Activated CD8-positive, alpha-beta memory T cell treated with anti-CD3 and anti-CD28 coated beads, Interleukin-2, amount 50 U/mL, for 4 hours (primary cell): Measurements from ENCODE around the gene CAPN7.

Source experiments
- DNase-seq: peaks from one replicate; pipeline ENCODE4 v3.0.0-alpha.2; 2020

Gene CAPN7

DNA sequence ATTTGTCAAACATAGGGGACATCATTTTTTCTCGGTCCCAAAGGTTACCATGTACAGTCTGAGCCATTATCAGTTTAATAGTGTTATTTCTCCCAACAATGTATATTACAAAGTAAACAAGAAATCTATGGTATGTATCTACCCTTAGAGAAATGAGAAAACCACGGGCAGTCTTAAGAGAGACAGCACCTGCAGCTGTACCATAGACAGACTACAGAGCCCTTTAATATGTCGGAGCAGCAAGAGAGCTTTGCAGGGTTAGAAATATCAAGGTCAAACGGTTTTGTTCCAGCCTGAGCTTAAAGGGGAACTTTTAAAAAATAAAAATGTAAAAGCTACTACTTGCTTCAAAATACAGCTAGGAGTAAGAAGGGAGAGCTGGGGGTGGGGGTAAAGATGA lies 73.2 kb downstream of the CAPN7 start:
- no peak for DNase-seq

DNA sequence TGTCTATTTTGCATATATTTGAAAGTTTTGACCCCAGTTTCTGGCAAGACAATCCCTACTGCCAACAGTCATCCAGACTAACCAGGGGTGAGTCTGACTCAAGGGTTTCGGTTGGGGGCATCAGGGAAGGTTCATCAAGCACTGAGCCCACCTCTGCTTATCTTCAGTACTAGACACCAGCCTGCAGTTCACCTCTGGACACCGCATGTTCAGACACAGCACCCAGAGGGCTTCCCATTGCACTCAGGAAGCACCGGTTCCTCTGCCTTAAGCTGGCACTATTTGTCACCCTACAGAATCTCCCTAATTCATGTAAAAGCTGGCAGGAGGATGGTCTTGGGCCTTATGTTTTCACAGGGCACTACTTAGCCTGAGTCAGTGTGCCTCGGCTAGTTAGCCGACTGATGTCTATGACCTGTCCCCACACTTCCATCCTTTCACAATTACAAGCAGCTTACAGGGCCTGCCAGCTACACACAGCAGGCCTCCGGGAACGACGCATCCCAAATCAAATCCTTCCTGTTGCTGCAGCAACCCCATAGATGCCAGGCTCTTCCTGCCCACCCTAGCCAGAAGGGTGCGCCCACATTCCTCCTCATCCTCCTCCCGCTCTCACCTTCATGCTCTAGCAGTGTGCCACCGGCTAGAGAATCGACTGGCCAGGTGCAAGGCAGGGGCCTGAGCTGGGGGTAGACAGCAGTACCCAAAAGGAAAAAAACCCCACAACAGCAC lies 73.8 kb downstream of the CAPN7 start:
- no peak for DNase-seq

GRCh38 chr3:15280853-15281532 lies 74.9 kb downstream of the CAPN7 start:
- DNase-seq, result no peak

DNA sequence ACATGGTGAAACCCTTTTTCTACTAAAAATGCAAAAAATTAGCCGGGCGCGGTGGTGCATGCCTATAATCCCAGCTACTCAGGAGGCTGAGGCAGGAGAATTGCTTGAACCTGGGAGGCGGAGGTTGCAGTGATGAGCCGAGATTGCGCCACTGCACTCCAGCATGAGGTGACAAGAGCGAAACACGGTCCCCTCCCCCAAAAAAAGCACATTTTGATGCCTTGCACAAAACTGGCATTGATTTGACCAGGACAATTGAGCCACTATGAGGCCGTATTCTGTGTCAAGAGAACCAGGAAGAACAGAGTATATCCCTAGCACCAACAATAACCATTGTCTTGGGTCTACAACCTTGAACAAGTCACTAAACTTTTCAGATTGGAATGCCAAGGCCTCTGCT lies 75.8 kb downstream of the CAPN7 start:
- no peak for DNase-seq

DNA sequence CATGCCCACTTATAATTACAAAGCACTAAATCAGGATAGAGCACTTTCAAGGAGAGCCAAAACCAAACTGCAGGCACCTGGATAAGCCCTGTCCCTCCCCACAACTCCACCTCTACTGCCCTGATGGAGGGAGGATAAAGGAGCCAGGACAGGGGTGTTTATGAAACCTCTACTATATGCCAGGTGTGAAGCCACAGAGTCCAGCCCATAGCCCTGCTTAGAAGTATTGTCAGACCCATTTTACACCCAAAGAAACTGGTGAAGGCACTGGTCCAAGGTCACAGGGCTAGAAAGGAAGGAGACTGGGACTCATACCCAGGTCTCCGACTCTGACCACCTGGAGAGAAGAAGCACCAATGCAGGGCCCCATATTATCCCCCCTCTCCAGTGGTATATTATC lies 77.7 kb downstream of the CAPN7 start:
- no peak for DNase-seq

GRCh38 chr3:15284121-15284889 lies 78.3 kb downstream of the CAPN7 start:
- no peak for DNase-seq

- no peak for DNase-seq
These were observed 80.0 kb downstream of the CAPN7 start for GRCh38 chr3:15286022-15286421.

DNA sequence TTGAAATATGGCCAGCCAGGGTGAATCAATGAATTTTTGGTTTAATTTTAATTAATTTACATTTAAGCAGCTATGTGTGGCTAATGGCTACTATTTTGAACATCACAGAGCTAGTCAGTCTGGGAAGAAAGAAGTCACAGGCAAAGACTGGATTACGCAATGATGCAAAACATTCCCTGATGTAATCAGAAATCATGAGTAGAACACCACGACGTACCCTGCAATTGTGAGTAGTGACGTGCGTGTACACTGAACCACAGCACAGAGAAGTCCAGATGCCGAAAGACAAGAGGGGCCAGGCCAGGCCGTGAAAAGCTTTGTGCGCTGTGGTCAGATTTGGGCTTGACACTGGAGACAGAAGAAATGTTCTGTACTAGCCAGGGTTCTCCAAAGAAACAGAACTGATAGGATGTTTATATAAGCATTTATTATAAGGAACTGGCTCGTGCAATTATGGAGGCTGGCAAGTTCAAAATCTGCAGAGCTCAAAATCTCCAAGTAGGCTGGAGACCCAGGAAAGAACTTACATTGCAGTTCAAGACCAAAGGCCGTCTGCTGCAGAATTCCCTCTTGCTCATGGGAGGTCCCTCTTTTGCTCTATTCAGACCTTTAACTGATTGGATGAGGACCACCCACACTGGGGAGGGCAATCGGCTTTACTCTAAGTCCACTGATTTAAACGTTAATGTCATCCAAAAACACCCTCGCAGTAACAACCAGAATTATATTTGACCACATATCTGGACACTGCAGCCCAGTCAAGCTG lies 81.7 kb downstream of the CAPN7 start:
- DNase-seq, result no peak

GRCh38 chr3:15288331-15289035 lies 82.4 kb downstream of the CAPN7 start:
- no peak for DNase-seq

DNA sequence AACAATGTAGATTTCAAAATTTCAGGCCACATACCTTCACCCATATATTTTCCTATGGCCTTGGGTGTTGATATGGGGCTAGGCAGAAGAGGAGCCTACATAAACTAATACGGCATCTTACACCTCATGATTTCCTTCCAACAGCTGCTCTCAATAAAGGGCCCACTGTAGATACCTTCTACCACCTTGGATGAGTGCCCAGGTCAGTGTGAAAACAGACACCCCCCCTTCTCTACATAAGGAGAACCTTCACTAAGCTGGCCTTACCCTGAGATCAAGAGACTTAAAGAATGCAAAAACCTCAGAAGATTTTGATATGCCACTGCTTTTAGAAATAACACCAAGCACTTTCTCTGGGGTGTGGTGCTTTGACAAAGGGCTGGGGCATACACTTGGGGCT lies 83.6 kb downstream of the CAPN7 start:
- no peak for DNase-seq

- no peak for DNase-seq
These were observed 84.7 kb downstream of the CAPN7 start for GRCh38 chr3:15290736-15291135.

- peak; percentile 43 for DNase-seq
These were observed 85.8 kb downstream of the CAPN7 start for GRCh38 chr3:15291589-15292541.

GRCh38 chr3:15292765-15293522 lies 86.9 kb downstream of the CAPN7 start:
- no peak for DNase-seq

DNA sequence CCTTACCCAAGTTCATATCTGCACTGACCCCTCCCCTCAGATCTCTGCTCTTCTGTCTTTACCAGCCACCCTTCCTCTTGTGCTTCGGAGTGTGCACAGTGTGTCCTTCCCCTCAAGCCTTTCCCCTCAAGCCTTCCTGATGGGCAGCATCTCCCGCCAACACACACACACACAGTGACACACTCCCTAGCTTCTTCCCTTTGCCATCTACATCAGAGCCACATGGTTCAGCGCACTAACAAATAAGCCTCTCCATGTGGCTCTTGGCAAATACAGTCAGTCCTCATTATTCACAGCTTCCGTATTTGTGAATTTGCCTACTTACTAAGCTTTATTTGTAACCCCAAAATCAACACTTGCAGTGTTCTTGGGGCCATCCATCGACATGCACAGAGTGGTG lies 88.9 kb downstream of the CAPN7 start:
- DNase-seq, result no peak

DNA sequence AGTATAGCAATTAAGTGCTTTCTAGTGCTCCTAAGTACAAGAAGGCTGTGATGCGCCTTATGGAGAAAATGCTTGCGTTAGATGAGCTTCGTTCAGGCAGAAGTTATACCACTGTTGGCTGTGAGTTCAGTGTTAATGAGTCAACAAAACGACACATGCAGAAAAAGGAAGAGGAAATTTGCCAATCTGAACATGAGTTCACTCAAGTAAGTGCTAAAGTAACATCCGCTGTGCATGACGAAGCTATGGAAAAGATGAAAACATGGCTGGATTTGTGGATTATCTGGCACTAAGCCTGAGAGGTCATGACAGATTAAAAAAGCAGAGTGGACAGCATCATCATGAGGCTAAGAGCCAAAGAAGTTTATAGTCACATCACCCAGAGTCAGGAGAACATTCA lies 89.5 kb downstream of the CAPN7 start:
- no peak for DNase-seq

GRCh38 chr3:15297608-15298350 lies 91.7 kb downstream of the CAPN7 start:
- no peak for DNase-seq

DNA sequence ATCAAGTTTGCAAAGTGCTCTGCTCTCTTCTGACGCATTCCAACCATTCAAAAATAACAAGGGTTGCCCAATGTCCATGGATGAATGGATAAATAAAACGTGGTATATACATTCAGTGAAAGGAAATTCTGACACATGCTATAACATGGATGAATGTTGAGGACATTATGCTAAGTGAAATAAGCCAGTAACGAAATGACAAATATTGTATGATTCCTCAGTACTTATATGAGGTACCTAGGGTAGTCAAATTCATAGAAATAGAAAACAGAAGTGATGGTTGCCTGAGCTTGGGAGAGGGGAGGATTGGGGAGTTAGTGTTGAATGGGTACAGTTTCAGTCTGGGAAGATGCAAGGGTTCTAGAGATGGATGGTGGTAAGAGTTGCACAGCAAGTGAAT lies 92.5 kb downstream of the CAPN7 start:
- DNase-seq, result no peak

- no peak for DNase-seq
These were observed 93.0 kb downstream of the CAPN7 start for GRCh38 chr3:15299036-15299435.

DNA sequence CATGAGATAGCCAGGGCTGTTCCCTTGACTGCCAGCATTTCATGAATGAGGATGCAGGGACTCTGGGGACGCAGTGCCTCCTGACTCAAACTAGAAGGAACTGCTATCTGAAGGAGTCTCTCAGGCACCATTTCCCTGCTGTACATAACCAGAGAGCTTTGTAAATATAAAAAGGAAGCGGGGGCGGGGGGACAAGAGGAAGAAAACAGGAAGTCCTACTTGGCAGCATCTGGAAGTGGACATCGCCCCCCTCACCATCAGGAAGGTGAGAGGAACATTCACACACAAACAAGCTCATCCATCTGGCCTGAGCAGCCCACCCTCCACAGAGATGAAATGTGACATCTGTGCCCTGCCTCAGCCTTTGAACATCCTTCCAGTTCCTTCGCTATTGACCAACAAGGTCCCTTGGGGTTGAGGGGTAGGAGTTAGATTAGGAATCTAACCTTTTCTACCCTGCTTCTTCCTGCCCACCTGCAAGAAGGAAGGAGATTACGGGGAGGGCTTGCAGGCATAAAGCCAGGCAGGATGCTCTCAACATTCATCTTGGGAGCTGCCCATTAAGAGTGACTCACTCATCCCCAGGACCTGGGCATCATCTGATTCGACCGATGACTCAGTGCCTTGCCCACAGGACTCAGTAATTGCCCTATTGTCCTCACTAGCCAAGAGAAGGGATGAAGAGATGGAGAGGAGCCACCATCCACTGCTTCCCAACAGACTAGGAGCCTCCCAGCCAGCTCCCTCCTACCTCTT lies 94.5 kb downstream of the CAPN7 start:
- no peak for DNase-seq
